ENCODE data around the gene PHLDA2. TPM values are rescaled to one million over a fixed set of nuclear protein-coding genes. Genes with fewer than 3 reads are reported as not detected.

Gene PHLDA2
- total and polyA plus RNA-seq, 2 donors from 2014 or later = 9.0 to 19.7 TPM

GRCh38 chr11:2934021-2934550 is 4.9 kb upstream of the PHLDA2 start:
- Histone ChIP-seq H3K27ac (ENCODE audit: low read depth in 2 of 2, low read length in 2 of 2) (no peak overlapping the region), H3K9me3 (ENCODE audit: control insufficient read depth in 2 of 3, insufficient read depth in 1 of 3, low read length in 3 of 3) (peaks cover 3 to 7% (median 7%) of the 10 kb centered on the region in 3 donors), H3K4me3 (ENCODE audit: low read length in 3 of 3) (no peak overlapping the region), H3K27me3 (ENCODE audit: control insufficient read depth, insufficient read depth, low read length) (peaks cover 2% of the 10 kb centered on the region), H3K36me3 (ENCODE audit: control insufficient read depth in 2 of 3, insufficient read depth in 3 of 3, low read length in 3 of 3) (no peaks in the 10 kb centered on the region), H3K4me1 (ENCODE audit: control insufficient read depth in 2 of 3, insufficient read depth in 2 of 3, low read depth in 1 of 3, low read length in 3 of 3) (peaks cover 0 to 6% (median 0%) of the 10 kb centered on the region in 3 donors), H3K9ac (ENCODE audit: low read length in 3 of 3) (no peak overlapping the region)
- FAIRE-seq (no peak), DNase-seq (no peak)
- intact Hi-C loops (cut with DNase I) = no loop called here
- TF ChIP-seq CTCF (IDR thresholded peaks at IDR 0.05; ENCODE audit: borderline replicate concordance, extremely low read depth, insufficient read depth) = no peak

DNA sequence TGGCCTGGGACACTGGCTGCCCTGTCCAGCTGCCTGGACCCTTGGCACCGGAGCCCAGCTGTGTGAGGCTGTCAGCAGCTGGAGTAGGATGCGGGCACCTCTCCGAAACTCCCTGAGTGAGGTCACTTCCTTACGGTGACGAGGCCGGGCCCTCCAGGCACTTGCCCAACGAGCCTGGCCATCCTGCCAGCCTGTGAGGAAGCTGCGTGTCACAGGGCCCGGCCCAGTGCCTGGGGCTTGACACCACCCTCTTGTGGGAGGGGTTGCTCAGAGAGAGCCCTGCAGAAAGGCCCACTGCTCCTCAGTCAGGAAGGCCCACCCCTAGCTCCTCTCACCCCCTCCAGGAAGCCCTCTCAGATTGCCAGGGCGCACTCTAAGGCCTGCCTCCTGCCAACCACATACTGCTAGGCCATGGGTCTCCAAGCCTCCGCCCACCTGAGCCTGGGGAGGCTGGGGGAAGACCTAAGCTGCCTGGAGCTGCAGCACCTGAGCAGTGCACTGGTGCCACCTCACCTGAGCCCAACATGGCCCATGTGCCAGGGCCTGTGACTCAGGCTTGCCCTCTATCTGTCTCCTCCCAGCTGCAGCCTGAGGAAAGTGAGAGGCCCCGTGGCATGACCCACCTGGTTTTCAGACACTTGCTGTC is 4.3 kb upstream of the PHLDA2 start:
- no peak for FAIRE-seq
- Histone ChIP-seq H3K4me1 (ENCODE audit: control insufficient read depth in 2 of 3, insufficient read depth in 2 of 3, low read depth in 1 of 3, low read length in 3 of 3) (peaks cover 0 to 8% (median 0%) of the 10 kb centered on the region in 3 donors), H3K27ac (ENCODE audit: low read depth in 2 of 2, low read length in 2 of 2) (no peak overlapping the region), H3K9ac (ENCODE audit: low read length in 3 of 3) (no peak overlapping the region), H3K4me3 (ENCODE audit: low read length in 3 of 3) (no peak overlapping the region), H3K27me3 (ENCODE audit: control insufficient read depth, insufficient read depth, low read length) (peaks cover 2% of the 10 kb centered on the region), H3K9me3 (ENCODE audit: control insufficient read depth in 2 of 3, insufficient read depth in 1 of 3, low read length in 3 of 3) (peaks cover 3 to 7% (median 6%) of the 10 kb centered on the region in 3 donors), H3K36me3 (ENCODE audit: control insufficient read depth in 2 of 3, insufficient read depth in 3 of 3, low read length in 3 of 3) (no peaks in the 10 kb centered on the region)
- no peak for TF ChIP-seq CTCF (IDR thresholded peaks at IDR 0.05; ENCODE audit: borderline replicate concordance, extremely low read depth, insufficient read depth)
- intact Hi-C loops (cut with DNase I) = no loop called here
- DNase-seq = peak in 2 of 5 donors; percentile 53 to 93

GRCh38 chr11:2932850-2933251 is 3.6 kb upstream of the PHLDA2 start:
- Histone ChIP-seq H3K9me3 (ENCODE audit: control insufficient read depth in 2 of 3, insufficient read depth in 1 of 3, low read length in 3 of 3) (peaks cover 3 to 5% (median 4%) of the 10 kb centered on the region in 3 donors), H3K4me1 (ENCODE audit: control insufficient read depth in 2 of 3, insufficient read depth in 2 of 3, low read depth in 1 of 3, low read length in 3 of 3) (peaks cover 0 to 11% (median 3%) of the 10 kb centered on the region in 3 donors), H3K36me3 (ENCODE audit: control insufficient read depth in 2 of 3, insufficient read depth in 3 of 3, low read length in 3 of 3) (no peaks in the 10 kb centered on the region), H3K27ac (ENCODE audit: low read depth in 2 of 2, low read length in 2 of 2) (no peak overlapping the region), H3K9ac (ENCODE audit: low read length in 3 of 3) (no peak overlapping the region), H3K27me3 (ENCODE audit: control insufficient read depth, insufficient read depth, low read length) (peaks cover 2% of the 10 kb centered on the region), H3K4me3 (ENCODE audit: low read length in 3 of 3) (no peak overlapping the region)
- no peak for FAIRE-seq
- TF ChIP-seq CTCF (IDR thresholded peaks at IDR 0.05; ENCODE audit: borderline replicate concordance, extremely low read depth, insufficient read depth) = no peak
- intact Hi-C loops (cut with DNase I) = no loop called here
- peak in 1 of 5 donors; percentile 84 for DNase-seq
